ENCODE results near the gene AK4.

GRCh38 chr1:65153635-65154034 is 5.6 kb downstream of the AK4 start:
- TF ChIP-seq CTCF (IDR thresholded peaks at IDR 0.05; ENCODE audit: low read depth, low read length) = no peak
- TF ChIP-seq POLR2A (IDR thresholded peaks at IDR 0.05; ENCODE audit: extremely low read depth, insufficient read length) = no peak
- TF ChIP-seq MAX (IDR thresholded peaks at IDR 0.05; ENCODE audit: low read depth, low read length) = no peak

All from NB4 (cell line).